ENCODE results near the gene GPR25.

Gene GPR25

DNA sequence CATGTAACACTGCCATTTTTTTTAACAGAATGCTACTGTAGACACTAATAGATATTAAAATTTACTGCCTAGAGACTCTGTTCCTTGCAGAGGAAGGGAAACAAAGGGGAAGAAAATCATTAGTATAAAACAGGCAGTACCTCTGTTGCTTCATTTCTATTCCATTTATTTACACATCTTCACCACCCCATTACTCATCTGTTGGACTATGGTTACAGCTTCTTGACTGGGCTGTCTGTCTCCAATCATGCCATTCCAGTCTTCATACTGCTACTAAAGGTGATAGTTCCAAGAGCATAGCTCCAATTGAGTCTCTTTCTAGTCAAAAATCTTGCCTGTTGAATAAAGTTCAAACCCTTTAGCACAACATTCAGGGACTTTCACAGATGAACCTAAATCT is 22.2 kb upstream of the GPR25 start:
- no peak overlapping the region for H3K27ac ChIP-seq (ENCODE audit: low read depth, low read length)
- H3K4me2 ChIP-seq (ENCODE audit: low read depth, low read length, poor library complexity, severe bottlenecking) = no peak overlapping the region
- no peaks in the 10 kb centered on the region for H3K9me3 ChIP-seq (ENCODE audit: insufficient read depth, low read length)
- TF ChIP-seq EZH2phosphoT487 (conservative IDR thresholded peaks at IDR 0.05; ENCODE audit: low read length) = no peak
- TF ChIP-seq, protein P1, sequence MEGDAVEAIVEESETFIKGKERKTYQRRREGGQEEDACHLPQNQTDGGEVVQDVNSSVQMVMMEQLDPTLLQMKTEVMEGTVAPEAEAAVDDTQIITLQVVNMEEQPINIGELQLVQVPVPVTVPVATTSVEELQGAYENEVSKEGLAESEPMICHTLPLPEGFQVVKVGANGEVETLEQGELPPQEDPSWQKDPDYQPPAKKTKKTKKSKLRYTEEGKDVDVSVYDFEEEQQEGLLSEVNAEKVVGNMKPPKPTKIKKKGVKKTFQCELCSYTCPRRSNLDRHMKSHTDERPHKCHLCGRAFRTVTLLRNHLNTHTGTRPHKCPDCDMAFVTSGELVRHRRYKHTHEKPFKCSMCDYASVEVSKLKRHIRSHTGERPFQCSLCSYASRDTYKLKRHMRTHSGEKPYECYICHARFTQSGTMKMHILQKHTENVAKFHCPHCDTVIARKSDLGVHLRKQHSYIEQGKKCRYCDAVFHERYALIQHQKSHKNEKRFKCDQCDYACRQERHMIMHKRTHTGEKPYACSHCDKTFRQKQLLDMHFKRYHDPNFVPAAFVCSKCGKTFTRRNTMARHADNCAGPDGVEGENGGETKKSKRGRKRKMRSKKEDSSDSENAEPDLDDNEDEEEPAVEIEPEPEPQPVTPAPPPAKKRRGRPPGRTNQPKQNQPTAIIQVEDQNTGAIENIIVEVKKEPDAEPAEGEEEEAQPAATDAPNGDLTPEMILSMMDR (IDR thresholded peaks at IDR 0.05; ENCODE audit: insufficient read depth, low read length, poor library complexity, severe bottlenecking) = no peak
- H3K27me3 ChIP-seq (ENCODE audit: low read length) = no peaks in the 10 kb centered on the region
- no peaks in the 10 kb centered on the region for H3K79me2 ChIP-seq (ENCODE audit: insufficient read depth, low read length)
- H3K36me3 ChIP-seq (ENCODE audit: low read length) = peaks cover 6% of the 10 kb centered on the region; the same call in 1 of the 2 replicates
- no peak overlapping the region for H3K4me3 ChIP-seq (ENCODE audit: insufficient read depth, low read length, poor library complexity, severe bottlenecking)
- no peaks in the 10 kb centered on the region for H4K20me1 ChIP-seq (ENCODE audit: low read depth, low read length)
- no peaks in the 10 kb centered on the region for H3K9me2 ChIP-seq (replicated peaks; ENCODE audit: insufficient read depth, low read length)
- H3F3A ChIP-seq (ENCODE audit: insufficient read depth) = 0 out of 2 replicates have a peak, but pooled peaks cover 3% of the 10 kb centered on the region
- H2AFZ ChIP-seq (ENCODE audit: low read depth, low read length, severe bottlenecking) = no peak overlapping the region
- H3K9ac ChIP-seq (ENCODE audit: low read length) = no peak overlapping the region

DNA sequence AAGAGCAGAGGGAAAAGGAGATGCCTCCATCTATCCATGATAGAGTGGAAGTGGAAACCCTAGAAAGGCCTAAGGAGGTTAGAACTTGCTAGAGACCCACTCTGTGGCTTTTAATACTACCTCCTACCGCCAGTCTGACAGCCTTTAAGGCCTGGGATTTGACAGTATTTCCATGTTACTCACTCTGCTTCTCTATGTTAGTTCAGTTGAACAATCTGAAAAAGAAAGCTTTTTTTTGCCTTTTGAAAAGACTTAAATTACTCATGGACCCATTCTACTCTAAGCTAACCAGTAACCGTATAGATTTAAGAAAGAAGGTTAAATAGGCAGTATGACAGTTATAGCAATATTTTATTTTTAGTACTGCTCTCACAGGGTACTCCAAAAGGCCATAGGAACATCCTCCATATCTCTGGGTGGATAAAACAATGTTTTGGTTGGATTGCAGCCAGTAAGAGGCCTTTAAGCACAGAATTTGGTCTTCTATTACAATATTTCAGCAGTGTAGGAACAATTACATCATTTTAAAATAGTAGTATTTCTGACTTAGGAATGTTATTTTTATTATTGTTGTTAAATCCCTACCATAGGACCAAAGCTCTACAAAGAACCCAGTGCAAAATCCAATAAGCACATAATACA is 15.9 kb upstream of the GPR25 start:
- H3K9me2 ChIP-seq (replicated peaks; ENCODE audit: insufficient read depth, low read length) = no peaks in the 10 kb centered on the region
- no peaks in the 10 kb centered on the region for H3K79me2 ChIP-seq (ENCODE audit: insufficient read depth, low read length)
- peaks cover 14% of the 10 kb centered on the region; the same call in 1 of the 2 replicates for H3K36me3 ChIP-seq (ENCODE audit: low read length)
- H3K4me2 ChIP-seq (ENCODE audit: low read depth, low read length, poor library complexity, severe bottlenecking) = no peak overlapping the region
- H2AFZ ChIP-seq (ENCODE audit: low read depth, low read length, severe bottlenecking) = no peak overlapping the region
- no peak overlapping the region for H3K9ac ChIP-seq (ENCODE audit: low read length)
- no peak overlapping the region for H3K27ac ChIP-seq (ENCODE audit: low read depth, low read length)
- H3K27me3 ChIP-seq (ENCODE audit: low read length) = no peaks in the 10 kb centered on the region
- no peaks in the 10 kb centered on the region for H4K20me1 ChIP-seq (ENCODE audit: low read depth, low read length)
- TF ChIP-seq, protein P1 (IDR thresholded peaks at IDR 0.05; ENCODE audit: insufficient read depth, low read length, poor library complexity, severe bottlenecking) = no peak
- no peak for TF ChIP-seq EZH2phosphoT487 (conservative IDR thresholded peaks at IDR 0.05; ENCODE audit: low read length)
- no peaks in the 10 kb centered on the region for H3K9me3 ChIP-seq (ENCODE audit: insufficient read depth, low read length)
- H3K4me3 ChIP-seq (ENCODE audit: insufficient read depth, low read length, poor library complexity, severe bottlenecking) = no peak overlapping the region
- H3F3A ChIP-seq (ENCODE audit: insufficient read depth) = 0 out of 2 replicates have a peak, but pooled peaks cover 3% of the 10 kb centered on the region

DNA sequence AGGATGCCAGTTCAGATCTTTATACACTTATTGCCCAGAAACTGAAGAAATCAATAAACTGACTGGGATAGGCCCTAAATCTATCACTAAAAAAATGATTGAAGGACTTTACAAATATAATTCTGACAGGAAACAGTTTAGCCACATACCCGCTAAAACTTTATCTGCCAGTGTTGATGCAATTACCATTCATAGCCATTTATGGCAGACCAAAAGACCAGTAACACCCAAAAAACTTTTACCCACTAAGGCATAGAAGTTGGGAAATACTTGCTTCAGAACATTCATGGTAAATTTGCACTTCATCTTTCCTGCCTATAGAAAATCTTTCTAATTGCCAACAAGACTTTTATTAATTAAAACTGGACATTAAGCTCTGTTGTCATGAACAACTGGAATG is 15.0 kb upstream of the GPR25 start:
- TF ChIP-seq EZH2phosphoT487 (conservative IDR thresholded peaks at IDR 0.05; ENCODE audit: low read length) = no peak
- TF ChIP-seq, protein P1 (IDR thresholded peaks at IDR 0.05; ENCODE audit: insufficient read depth, low read length, poor library complexity, severe bottlenecking) = no peak
- H3K4me2 ChIP-seq (ENCODE audit: low read depth, low read length, poor library complexity, severe bottlenecking) = no peak overlapping the region
- H3K79me2 ChIP-seq (ENCODE audit: insufficient read depth, low read length) = no peaks in the 10 kb centered on the region
- no peak overlapping the region for H3K9ac ChIP-seq (ENCODE audit: low read length)
- no peak overlapping the region for H3K4me3 ChIP-seq (ENCODE audit: insufficient read depth, low read length, poor library complexity, severe bottlenecking)
- no peaks in the 10 kb centered on the region for H4K20me1 ChIP-seq (ENCODE audit: low read depth, low read length)
- no peak overlapping the region for H2AFZ ChIP-seq (ENCODE audit: low read depth, low read length, severe bottlenecking)
- no peaks in the 10 kb centered on the region for H3K9me3 ChIP-seq (ENCODE audit: insufficient read depth, low read length)
- no peaks in the 10 kb centered on the region for H3K27me3 ChIP-seq (ENCODE audit: low read length)
- peaks cover 14% of the 10 kb centered on the region; the same call in 1 of the 2 replicates for H3K36me3 ChIP-seq (ENCODE audit: low read length)
- H3K9me2 ChIP-seq (replicated peaks; ENCODE audit: insufficient read depth, low read length) = no peaks in the 10 kb centered on the region
- H3F3A ChIP-seq (ENCODE audit: insufficient read depth) = 0 out of 2 replicates have a peak, but pooled peaks cover 3% of the 10 kb centered on the region
- no peak overlapping the region for H3K27ac ChIP-seq (ENCODE audit: low read depth, low read length)

All from SU-DHL-6 (cell line).